Right cardiac atrium (tissue), 5 donors: ENCODE results near the gene HCFC2. TPM values are rescaled to one million over a fixed set of nuclear protein-coding genes. Genes with fewer than 3 reads are reported as not detected.
A peak's percentile ranks its signal among the peaks of the same experiment; 100 is the strongest.
"Not testable (repeated sequence)": the region's sequence is repeated elsewhere in the genome, so short reads cannot be mapped to it uniquely, and the experiment has no call there.

Experiments used
- ATAC-seq, 2 donors: fragments of 200-7000 bp; cut with Tn5 transposase; one replicate each; pipeline versions ENCODE4 v1.8.0 to v1.9.1; 2020; ENCODE audit warnings: moderate library complexity in 2 of 2, mild to moderate bottlenecking in 1 of 2
- DNase-seq, 3 donors: peaks; one replicate each; pipeline ENCODE4 v3.0.0-alpha.2; 2020
- H3K27ac ChIP-seq: one replicate; pipeline ENCODE4 v1.5.1; 2013; ENCODE audit warnings: mild to moderate bottlenecking, low read length, control low read depth, moderate library complexity
- H3K27me3 ChIP-seq: one replicate; pipeline ENCODE4 v1.6.1; 2013; ENCODE audit not compliant: control insufficient read depth, insufficient read depth
- H3K4me1 ChIP-seq: one replicate; pipeline ENCODE4 v1.6.1; 2013; ENCODE audit warnings: low read length; ENCODE audit not compliant: control insufficient read depth, insufficient read depth
- H3K4me3 ChIP-seq: one replicate; pipeline ENCODE4 v1.5.1; 2013; ENCODE audit warnings: low read length, control low read depth
- H3K9me3 ChIP-seq: one replicate; pipeline ENCODE4 v1.6.1; 2013; ENCODE audit warnings: low read length; ENCODE audit not compliant: control insufficient read depth
- WGBS: extraction: QIAGEN DNeasy Blood & Tissue Kit; methylation state at CpG from one replicate; pipeline ENCODE4 v1.1.7; 2013; 5-methylcytosine and 5-hydroxymethylcytosine counted together
- intact Hi-C, 4 donors: fragments of 100-400 bp; cut with DNase I; formaldehyde crosslinking; loops; one replicate each; pipeline versions ENCODE4 v1.11.0 to v1.14.0; 2022 to 2023
- long read RNA-seq, 4 donors: library from polyadenylated mRNA; unstranded; transcript quantifications; one replicate each; pipeline ENCODE4 v2.0.0, GENCODE V29; 2020 to 2021
- polyA plus RNA-seq: library from polyadenylated mRNA; stranded (reverse); fragments of 200-250 nt; gene quantifications from one replicate; pipeline ENCODE4 v1.2.3, GENCODE V29; 2013
- total RNA-seq, 4 donors: library from RNA; stranded (reverse); fragmentation: NEBNext Ultra II Directional; extraction: Animal tissue kit (Norgen Biotek cat#: 25700); gene quantifications; one replicate each; pipeline ENCODE4 v1.2.1, GENCODE V29; 2021
- donor health status: healthy with polysubstance abuse.
- donor health status: DM: no; HTN: yes; CAD: no.
- donor health status: DM: no; HTN: no; CAD: no.
- donor health status: DM: no; HTN: yes; CAD: no; lungs with severe emphysema.
- donor health status: DM: yes; HTN: yes; CAD: no.

HCFC2 gene
- total RNA-seq (10 to 100 TPM; 10.2 to 11.0 (median 10.6) TPM), polyA plus RNA-seq (4.1 TPM)
- long read RNA-seq, donor 1, full-length matches to known transcripts = 8 of 18 reads
- long read RNA-seq, donor 1, partial matches to known transcripts = 4 of 18 reads
- long read RNA-seq, donor 1, other reads (novel, unspliced or antisense) = 6 of 18 reads
- long read RNA-seq, donor 2, full-length matches to known transcripts = 1 of 1 reads
- long read RNA-seq, donor 2, partial matches to known transcripts = 0 of 1 reads
- long read RNA-seq, donor 2, other reads (novel, unspliced or antisense) = 0 of 1 reads
- long read RNA-seq, donor 3, full-length matches to known transcripts = 5 of 12 reads
- long read RNA-seq, donor 3, partial matches to known transcripts = 0 of 12 reads
- long read RNA-seq, donor 3, other reads (novel, unspliced or antisense) = 7 of 12 reads
- long read RNA-seq, donor 4, full-length matches to known transcripts = 2 of 3 reads
- long read RNA-seq, donor 4, partial matches to known transcripts = 0 of 3 reads
- long read RNA-seq, donor 4, other reads (novel, unspliced or antisense) = 1 of 3 reads

GRCh38 chr12:104064031-104064841 lies at the start of gene HCFC2:
TSS of gene HCFC2 (plus strand) at chr12:104064531. CDS start at chr12:104064561, 30 bp downstream.
- WGBS = under 1% methylated on average over 74 of the region's 74 CpGs
- Histone ChIP-seq H3K27ac (peak within 1 kb of the TSS; percentile 82), H3K9me3 (no peaks in the 10 kb centered on the region), H3K4me3 (peak within 1 kb of the TSS; percentile 86), H3K27me3 (no peaks in the 10 kb centered on the region), H3K4me1 (no peaks in the 10 kb centered on the region)
- peak; percentile 99 for ATAC-seq
- DNase-seq = peak; percentile 94 to 97 (median 97)
- intact Hi-C loops = loop anchor here in 3 of 4 donors (5.0 to 10.0 kb wide), 2 partner anchors 99 to 107 kb away; partner anchors contain the start of gene TDG (in 2 of the 3)

GRCh38 chr12:104021862-104022261 lies 42.5 kb upstream of the HCFC2 start:
- H3K9me3 ChIP-seq, H3K4me1 ChIP-seq, ATAC-seq, intact Hi-C loops, H3K27ac ChIP-seq, DNase-seq, H3K4me3 ChIP-seq, H3K27me3 ChIP-seq: not testable (repeated sequence)
- whole genome bisulfite sequencing = 84% methylated on average over 1 of the region's 1 CpG

GRCh38 chr12:104022786-104023185 lies 41.5 kb upstream of the HCFC2 start:
- H3K4me1 ChIP-seq = peaks cover 3% of the 10 kb centered on the region
- H3K9me3 ChIP-seq = no peaks in the 10 kb centered on the region
- H3K27me3 ChIP-seq = no peaks in the 10 kb centered on the region
- ATAC-seq (no peak), DNase-seq (no peak)
- 49% methylated on average over 3 of the region's 3 CpGs for WGBS
- H3K4me3 ChIP-seq = no peak overlapping the region
- intact Hi-C loops = no loop called here
- H3K27ac ChIP-seq = no peak overlapping the region

- DNase-seq = no peak
- 63% methylated on average over 2 of the region's 2 CpGs for WGBS
Observed at GRCh38 chr12:104023710-104024109, 40.6 kb upstream of the HCFC2 start.

GRCh38 chr12:104024348-104024747 lies 40.0 kb upstream of the HCFC2 start:
- intact Hi-C loops = no loop called here
- 91% methylated on average over 6 of the region's 6 CpGs for WGBS
- Histone ChIP-seq H3K4me3 (no peak overlapping the region), H3K9me3 (no peaks in the 10 kb centered on the region), H3K27ac (no peak overlapping the region), H3K4me1 (peaks cover 3% of the 10 kb centered on the region), H3K27me3 (no peaks in the 10 kb centered on the region)
- ATAC-seq (no peak), DNase-seq (no peak)

More at GRCh38 chr12:104023710-104024109, 40.6 kb upstream of the HCFC2 start:
- Histone ChIP-seq H3K4me1 (peaks cover 3% of the 10 kb centered on the region), H3K27ac (no peak overlapping the region), H3K9me3 (no peaks in the 10 kb centered on the region), H3K27me3 (no peaks in the 10 kb centered on the region), H3K4me3 (no peak overlapping the region)
- no peak for ATAC-seq
- intact Hi-C loops = no loop called here

GRCh38 chr12:104025771-104026170 lies 38.6 kb upstream of the HCFC2 start:
- intact Hi-C loops = no loop called here
- 99% methylated on average over 2 of the region's 2 CpGs for WGBS
- no peaks in the 10 kb centered on the region for H3K9me3 ChIP-seq
- DNase-seq (no peak), ATAC-seq (no peak)
- no peaks in the 10 kb centered on the region for H3K27me3 ChIP-seq
- peaks cover 3% of the 10 kb centered on the region for H3K4me1 ChIP-seq
- no peak overlapping the region for H3K27ac ChIP-seq
- no peak overlapping the region for H3K4me3 ChIP-seq

- WGBS = 35% methylated on average over 5 of the region's 5 CpGs
- Histone ChIP-seq H3K4me1 (peaks cover 3% of the 10 kb centered on the region), H3K27ac (no peak overlapping the region), H3K27me3 (no peaks in the 10 kb centered on the region), H3K4me3 (no peak overlapping the region), H3K9me3 (no peaks in the 10 kb centered on the region)
- ATAC-seq (peak in 1 of 2 donors; percentile 42), DNase-seq (no peak)
- intact Hi-C loops = no loop called here
Observed at GRCh38 chr12:104026841-104027599, 37.3 kb upstream of the HCFC2 start.

GRCh38 chr12:104030596-104030995 lies 33.7 kb upstream of the HCFC2 start:
- H3K9me3 ChIP-seq, DNase-seq, H3K27ac ChIP-seq, H3K4me1 ChIP-seq, H3K27me3 ChIP-seq, H3K4me3 ChIP-seq, intact Hi-C loops: not testable (repeated sequence)
- peak in 1 of 2 donors; percentile 53 for ATAC-seq
- 93% methylated on average over 10 of the region's 27 CpGs for WGBS

- H3K9me3 ChIP-seq, ATAC-seq: not testable (repeated sequence)
Observed at GRCh38 chr12:104036143-104036542, 28.2 kb upstream of the HCFC2 start.

GRCh38 chr12:104039769-104040168 lies 24.6 kb upstream of the HCFC2 start:
- H3K9me3 ChIP-seq, H3K27me3 ChIP-seq, ATAC-seq, H3K4me3 ChIP-seq, H3K4me1 ChIP-seq, intact Hi-C loops, DNase-seq, H3K27ac ChIP-seq: not testable (repeated sequence)
- WGBS = 92% methylated on average over 1 of the region's 1 CpG

More at GRCh38 chr12:104036143-104036542, 28.2 kb upstream of the HCFC2 start:
- 91% methylated on average over 2 of the region's 2 CpGs for WGBS
- H3K4me3 ChIP-seq, H3K4me1 ChIP-seq, intact Hi-C loops, DNase-seq, H3K27me3 ChIP-seq, H3K27ac ChIP-seq: not testable (repeated sequence)
